ENCODE data around the gene SGO2.
A peak's percentile ranks its signal among the peaks of the same experiment; 100 is the strongest.

DNA sequence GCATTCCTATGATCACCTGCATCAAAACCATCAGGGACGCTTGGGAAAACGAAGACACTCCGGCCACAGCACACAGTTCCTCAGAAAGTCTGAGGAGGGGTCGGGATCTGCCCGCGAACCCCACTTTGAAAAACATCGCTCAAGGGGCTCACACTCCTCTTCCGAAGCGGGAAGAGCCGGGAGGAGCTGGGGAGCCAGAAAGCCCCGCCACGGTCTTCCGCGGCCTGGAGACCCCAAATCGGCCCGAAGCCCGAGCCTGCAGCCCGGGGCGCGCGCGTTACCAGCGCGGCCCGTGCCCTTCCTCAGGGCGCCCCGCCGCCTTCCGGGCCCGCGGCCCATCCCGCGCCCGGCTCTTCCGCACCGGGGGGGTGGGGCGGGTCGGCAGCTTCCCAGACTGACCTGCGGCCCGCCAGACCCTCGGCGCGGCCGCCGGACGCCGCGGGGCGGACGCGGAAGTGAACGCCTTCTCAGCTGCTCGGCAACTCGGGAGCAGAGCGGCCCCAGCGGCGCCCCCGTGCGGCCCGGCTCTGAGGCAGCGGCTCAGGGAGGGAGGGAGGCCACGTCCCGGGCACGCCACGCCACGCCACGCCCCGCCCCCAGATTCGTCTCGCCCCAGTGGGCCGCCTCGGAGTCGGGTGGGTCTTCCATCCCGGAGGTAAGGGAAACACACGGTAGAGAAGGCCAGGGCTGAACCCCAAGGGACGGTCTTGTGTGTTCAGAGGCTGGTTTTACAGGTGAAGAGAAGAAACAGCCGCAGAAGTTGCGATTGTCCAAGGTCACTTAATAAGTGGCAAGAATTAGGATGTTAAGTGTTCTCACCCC lies 16.2 kb upstream of the SGO2 start, which contains the start of gene KCTD18:
- TF ChIP-seq, protein P1, sequence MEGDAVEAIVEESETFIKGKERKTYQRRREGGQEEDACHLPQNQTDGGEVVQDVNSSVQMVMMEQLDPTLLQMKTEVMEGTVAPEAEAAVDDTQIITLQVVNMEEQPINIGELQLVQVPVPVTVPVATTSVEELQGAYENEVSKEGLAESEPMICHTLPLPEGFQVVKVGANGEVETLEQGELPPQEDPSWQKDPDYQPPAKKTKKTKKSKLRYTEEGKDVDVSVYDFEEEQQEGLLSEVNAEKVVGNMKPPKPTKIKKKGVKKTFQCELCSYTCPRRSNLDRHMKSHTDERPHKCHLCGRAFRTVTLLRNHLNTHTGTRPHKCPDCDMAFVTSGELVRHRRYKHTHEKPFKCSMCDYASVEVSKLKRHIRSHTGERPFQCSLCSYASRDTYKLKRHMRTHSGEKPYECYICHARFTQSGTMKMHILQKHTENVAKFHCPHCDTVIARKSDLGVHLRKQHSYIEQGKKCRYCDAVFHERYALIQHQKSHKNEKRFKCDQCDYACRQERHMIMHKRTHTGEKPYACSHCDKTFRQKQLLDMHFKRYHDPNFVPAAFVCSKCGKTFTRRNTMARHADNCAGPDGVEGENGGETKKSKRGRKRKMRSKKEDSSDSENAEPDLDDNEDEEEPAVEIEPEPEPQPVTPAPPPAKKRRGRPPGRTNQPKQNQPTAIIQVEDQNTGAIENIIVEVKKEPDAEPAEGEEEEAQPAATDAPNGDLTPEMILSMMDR (IDR thresholded peaks at IDR 0.05 in 2 of 3, conservative IDR thresholded peaks at IDR 0.05 in 1 of 3; ENCODE audit: control insufficient read depth in 2 of 3, extremely low read depth in 1 of 3, insufficient read depth in 1 of 3, low read depth in 3 of 3, low read length in 3 of 3) = peak; percentile 78 to 97 (median 79)
- TF ChIP-seq SIX5 (IDR thresholded peaks at IDR 0.05; ENCODE audit: low read depth, low read length, severe bottlenecking) (no peak), EP300 (IDR thresholded peaks at IDR 0.05; ENCODE audit: borderline replicate concordance in 1 of 2, control insufficient read depth in 1 of 2, low read depth in 2 of 2, low read length in 2 of 2) (no peak)
- TF ChIP-seq, protein P2, sequence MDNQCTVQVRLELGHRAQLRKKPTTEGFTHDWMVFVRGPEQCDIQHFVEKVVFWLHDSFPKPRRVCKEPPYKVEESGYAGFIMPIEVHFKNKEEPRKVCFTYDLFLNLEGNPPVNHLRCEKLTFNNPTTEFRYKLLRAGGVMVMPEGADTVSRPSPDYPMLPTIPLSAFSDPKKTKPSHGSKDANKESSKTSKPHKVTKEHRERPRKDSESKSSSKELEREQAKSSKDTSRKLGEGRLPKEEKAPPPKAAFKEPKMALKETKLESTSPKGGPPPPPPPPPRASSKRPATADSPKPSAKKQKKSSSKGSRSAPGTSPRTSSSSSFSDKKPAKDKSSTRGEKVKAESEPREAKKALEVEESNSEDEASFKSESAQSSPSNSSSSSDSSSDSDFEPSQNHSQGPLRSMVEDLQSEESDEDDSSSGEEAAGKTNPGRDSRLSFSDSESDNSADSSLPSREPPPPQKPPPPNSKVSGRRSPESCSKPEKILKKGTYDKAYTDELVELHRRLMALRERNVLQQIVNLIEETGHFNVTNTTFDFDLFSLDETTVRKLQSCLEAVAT (IDR thresholded peaks at IDR 0.05) = no peak

Measured in GM12878 (cell line).